Lower leg skin (tissue), 4 donors: ENCODE data around the gene ITPKB. TPM values are rescaled to one million over a fixed set of nuclear protein-coding genes. Genes with fewer than 3 reads are reported as not detected.

ENCODE experiments used
- DNase-seq, 2 donors: peaks; one replicate each; pipeline ENCODE4 v3.0.0-alpha.2; 2019; ENCODE audit warnings: low spot score in 2 of 2
- H3K4me3 ChIP-seq: fragments of 200-600 bp; sonication (generic); 2 replicates; pipeline ENCODE4 v1.5.1; 2017; ENCODE audit warnings: mild to moderate bottlenecking, low read depth; ENCODE audit not compliant: poor library complexity, severe bottlenecking
- CTCF ChIP-seq, 3 donors: fragments of 450-650 bp; IDR thresholded peaks; one replicate each; pipeline ENCODE4 v1.5.1; 2016; ENCODE audit warnings: antibody characterized with exemption in 3 of 3, mild to moderate bottlenecking in 3 of 3, moderate library complexity in 2 of 3
- POLR2A ChIP-seq, 2 donors: fragments of 450-650 bp; IDR thresholded peaks; one replicate each; pipeline ENCODE4 v1.6.1; 2016 to 2017; ENCODE audit warnings: antibody characterized with exemption in 2 of 2, mild to moderate bottlenecking in 1 of 2, moderate library complexity in 1 of 2
- WGBS, 2 donors: methylation state at CpG; one replicate each; pipeline ENCODE4 v1.1.5; 2018; 5-methylcytosine and 5-hydroxymethylcytosine counted together
- intact Hi-C: fragments of 100-400 bp; cut with DNase I; formaldehyde crosslinking; loops from one replicate; pipeline ENCODE4 v1.15.0; 2023; ENCODE audit warnings: low total_unique reads
- total RNA-seq, 4 donors: library from RNA; depleted of rRNA; stranded (reverse); fragments of >200 nt; gene quantifications; one replicate each; pipeline ENCODE4 v1.1.0, GENCODE V29; 2016

Gene ITPKB
- total RNA-seq, 4 donors from 2014 or later: 39.3 to 57.2 (median 44.1) TPM

DNA sequence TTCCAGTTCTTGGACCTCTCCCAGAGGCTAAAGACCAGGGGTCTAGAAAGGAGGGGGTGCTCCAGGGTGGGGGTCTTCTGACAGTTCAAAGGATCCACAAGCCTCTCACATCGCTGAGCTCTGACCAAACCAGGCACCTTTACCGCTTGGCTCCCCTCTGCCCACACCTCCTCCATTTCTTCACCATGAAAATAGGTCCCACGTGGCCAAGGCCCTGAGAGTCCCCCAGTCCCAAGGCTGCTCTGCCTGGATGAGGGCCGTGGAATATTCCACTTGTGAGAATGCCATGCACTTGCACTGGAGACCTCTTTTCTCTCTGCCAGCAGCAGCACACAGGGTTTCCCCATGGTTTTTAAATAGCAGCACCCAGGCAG lies 87.4 kb downstream of the ITPKB start:
- WGBS, 2 donors: 92 to 96% methylated on average over 4 of the region's 4 CpGs
- intact Hi-C loops: no loop called here

DNA sequence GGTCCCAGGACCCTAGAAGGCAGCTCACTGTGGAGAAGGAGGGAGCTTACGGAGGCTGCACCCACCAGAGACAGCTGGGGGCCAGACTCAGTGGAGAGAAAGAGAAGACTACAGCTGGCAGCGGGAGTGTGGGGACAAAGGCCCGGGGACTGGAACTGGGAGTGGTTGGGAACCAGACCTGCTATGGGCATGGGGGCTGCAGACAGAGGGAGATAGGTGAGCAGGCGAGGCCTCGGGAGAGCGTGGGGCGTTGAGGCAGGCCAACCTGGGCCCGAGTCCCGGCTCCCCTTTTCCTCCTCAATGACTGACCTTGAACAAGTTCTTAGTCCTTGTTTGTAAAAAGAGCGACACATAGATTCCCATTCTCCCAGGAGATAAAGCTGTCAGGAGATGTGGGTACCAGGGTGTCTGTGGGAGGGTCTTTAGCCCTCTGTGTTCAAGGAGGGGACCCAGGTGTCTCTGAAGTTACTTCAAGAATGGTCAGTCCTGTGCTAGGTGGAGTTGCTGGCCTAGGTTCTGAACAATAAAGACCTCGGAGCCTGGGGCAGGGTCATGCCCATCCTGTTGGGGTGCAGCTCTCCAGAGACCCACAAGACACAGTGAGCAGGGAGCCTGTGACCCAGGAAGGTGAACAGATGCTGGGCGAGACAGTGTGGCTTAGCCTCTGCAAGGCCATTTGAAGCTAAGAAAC lies 87.9 kb downstream of the ITPKB start:
- no peak for TF ChIP-seq CTCF (IDR thresholded peaks at IDR 0.05)
- TF ChIP-seq POLR2A (IDR thresholded peaks at IDR 0.05): no peak
- intact Hi-C loops: no loop called here
- no peak for DNase-seq
- 93 to 94% methylated on average over 12 of the region's 12 CpGs for WGBS, 2 donors
- H3K4me3 ChIP-seq: no peak overlapping the region

More for the DNA sequence above, 87.4 kb downstream of the ITPKB start:
- no peak overlapping the region for H3K4me3 ChIP-seq
- TF ChIP-seq POLR2A (IDR thresholded peaks at IDR 0.05) (no peak), CTCF (IDR thresholded peaks at IDR 0.05) (no peak)
- no peak for DNase-seq

DNA sequence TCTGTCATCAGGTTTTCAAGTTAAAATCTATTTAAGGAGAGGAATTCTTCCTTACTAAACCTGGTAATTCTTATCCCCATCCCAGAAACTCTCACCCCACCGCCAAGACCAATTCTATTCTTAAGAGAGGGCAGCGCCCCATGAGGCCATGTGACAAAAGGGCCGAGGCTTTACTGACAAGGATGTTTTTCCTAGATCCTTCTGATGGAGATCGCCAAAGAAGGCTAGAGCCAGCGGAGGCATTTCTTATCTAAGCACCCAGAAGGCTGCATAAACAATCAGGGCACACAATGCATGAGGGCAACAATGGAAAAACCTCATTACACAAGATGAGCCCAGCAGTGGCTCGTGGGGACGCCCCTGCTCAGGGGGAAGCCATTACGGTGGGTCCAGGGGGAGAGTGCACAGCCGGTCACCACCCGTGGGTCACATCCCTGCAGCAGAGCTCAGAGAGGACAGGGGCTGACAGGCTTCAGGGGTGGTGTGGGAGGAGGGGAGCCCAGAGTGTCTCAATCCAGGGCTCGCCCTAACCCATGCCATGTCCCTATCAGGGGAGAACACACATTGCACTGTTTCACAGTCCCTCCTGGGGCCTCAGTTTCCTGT lies 88.7 kb downstream of the ITPKB start:
- intact Hi-C loops: no loop called here
- 78 to 84% methylated on average over 11 of the region's 11 CpGs for WGBS, 2 donors
- no peak for TF ChIP-seq POLR2A (IDR thresholded peaks at IDR 0.05)
- TF ChIP-seq CTCF (IDR thresholded peaks at IDR 0.05): no peak
- DNase-seq: peak in 1 of 2 donors; percentile 85
- no peak overlapping the region for H3K4me3 ChIP-seq

- DNase-seq: no peak
- intact Hi-C loops: no loop called here
- 64 to 66% methylated on average over 7 of the region's 7 CpGs for WGBS, 2 donors
- no peak overlapping the region for H3K4me3 ChIP-seq
- TF ChIP-seq POLR2A (IDR thresholded peaks at IDR 0.05): no peak
- TF ChIP-seq CTCF (IDR thresholded peaks at IDR 0.05): no peak
These were observed 89.3 kb downstream of the ITPKB start for GRCh38 chr1:226649780-226650179.

- intact Hi-C loops: no loop called here
- no peak overlapping the region for H3K4me3 ChIP-seq
- TF ChIP-seq CTCF (IDR thresholded peaks at IDR 0.05) (no peak), POLR2A (IDR thresholded peaks at IDR 0.05) (no peak)
- no peak for DNase-seq
- WGBS, 2 donors: 89 to 93% methylated on average over 8 of the region's 8 CpGs
These were observed 89.8 kb downstream of the ITPKB start for GRCh38 chr1:226649244-226649643.
